ENCODE results near the gene ADCY9.
A peak's percentile ranks its signal among the peaks of the same experiment; 100 is the strongest.
"Not testable (repeated sequence)": the region's sequence is repeated elsewhere in the genome, so short reads cannot be mapped to it uniquely, and the experiment has no call there.

ADCY9 gene

GRCh38 chr16:4092547-4093265 is 23.5 kb downstream of the ADCY9 start:
- DNase-seq: no peak

- no peak for DNase-seq
Observed at GRCh38 chr16:4091240-4092012, 24.8 kb downstream of the ADCY9 start.

- no peak for DNase-seq
Observed at GRCh38 chr16:4090351-4090851, 25.8 kb downstream of the ADCY9 start.

- no peak for DNase-seq
Observed at GRCh38 chr16:4089811-4090301, 26.4 kb downstream of the ADCY9 start.

GRCh38 chr16:4089251-4089810 is 26.9 kb downstream of the ADCY9 start:
- no peak for DNase-seq

- DNase-seq: no peak
Observed at GRCh38 chr16:4087990-4088577, 28.2 kb downstream of the ADCY9 start.

GRCh38 chr16:4087099-4087885 is 28.9 kb downstream of the ADCY9 start:
- no peak for DNase-seq

- DNase-seq: no peak
Observed at GRCh38 chr16:4086153-4086552, 30.1 kb downstream of the ADCY9 start.

GRCh38 chr16:4085405-4085970 is 30.8 kb downstream of the ADCY9 start:
- DNase-seq: no peak

- no peak for DNase-seq
Observed at GRCh38 chr16:4083347-4083870, 32.8 kb downstream of the ADCY9 start.

GRCh38 chr16:4082474-4083044 is 33.7 kb downstream of the ADCY9 start:
- DNase-seq: no peak

- no peak for DNase-seq
Observed at GRCh38 chr16:4081521-4082021, 34.7 kb downstream of the ADCY9 start.

GRCh38 chr16:4081047-4081446 is 35.2 kb downstream of the ADCY9 start:
- peak; percentile 54 for DNase-seq

- DNase-seq: no peak
Observed at GRCh38 chr16:4077174-4077649, 39.0 kb downstream of the ADCY9 start.

- no peak for DNase-seq
Observed at GRCh38 chr16:4075534-4075933, 40.7 kb downstream of the ADCY9 start.

GRCh38 chr16:4073150-4073549 is 43.1 kb downstream of the ADCY9 start:
- not testable (repeated sequence) for DNase-seq

GRCh38 chr16:4071686-4072561 is 44.3 kb downstream of the ADCY9 start:
- DNase-seq: no peak

GRCh38 chr16:4070936-4071335 is 45.3 kb downstream of the ADCY9 start:
- DNase-seq: no peak

- DNase-seq: no peak
Observed at GRCh38 chr16:4067262-4068001, 48.8 kb downstream of the ADCY9 start.

All from NCI-H1694 treated with DMSO at 0.1 percent for 48 hours (cell line).